Amniotic epithelial cell (primary cell): ENCODE measurements around the gene DNAAF2.
"Not testable (repeated sequence)": the region's sequence is repeated elsewhere in the genome, so short reads cannot be mapped to it uniquely, and the experiment has no call there.

Experiments used
- DNase-seq: peaks from one replicate; pipeline ENCODE4 v3.0.0-alpha.2; 2010; ENCODE audit warnings: low read depth

The DNAAF2 gene

GRCh38 chr14:49622022-49622607 is 12.9 kb downstream of the DNAAF2 start:
- DNase-seq: no peak

- DNase-seq: no peak
Observed at GRCh38 chr14:49621114-49621881, 13.7 kb downstream of the DNAAF2 start.

GRCh38 chr14:49620182-49621113 is 14.6 kb downstream of the DNAAF2 start, which contains the start of the genes MGAT2 and RPL36AL:
MGAT2 (plus strand) TSS chr14:49620799; CDS start chr14:49621269, 470 bp downstream.
RPL36AL (minus strand) TSS chr14:49620626; CDS start chr14:49619104, 1,522 bp downstream.
- peak; percentile 98 for DNase-seq

- DNase-seq: no peak
Observed at GRCh38 chr14:49619730-49620129, 15.3 kb downstream of the DNAAF2 start.

- not testable (repeated sequence) for DNase-seq
Observed at GRCh38 chr14:49619273-49619672, 15.8 kb downstream of the DNAAF2 start.

- DNase-seq: no peak
Observed at GRCh38 chr14:49617852-49618519, 17.1 kb downstream of the DNAAF2 start.

- DNase-seq: peak; percentile 66
Observed at GRCh38 chr14:49615776-49616175, 19.3 kb downstream of the DNAAF2 start.

GRCh38 chr14:49614196-49614595 is 20.8 kb downstream of the DNAAF2 start:
- DNase-seq: no peak

- DNase-seq: peak; percentile 54
Observed at GRCh38 chr14:49612671-49613070, 22.4 kb downstream of the DNAAF2 start.

- DNase-seq: peak; percentile 59
Observed at GRCh38 chr14:49612251-49612650, 22.8 kb downstream of the DNAAF2 start.

- DNase-seq: no peak
Observed at GRCh38 chr14:49607583-49607982, 27.5 kb downstream of the DNAAF2 start.

- peak; percentile 78 for DNase-seq
Observed at GRCh38 chr14:49598485-49599300, 36.4 kb downstream of the DNAAF2 start, which contains the start of gene LRR1. LRR1 (plus strand) TSS chr14:49598940; CDS start chr14:49599021, 81 bp downstream.

- DNase-seq: no peak
Observed at GRCh38 chr14:49598189-49598484, 36.9 kb downstream of the DNAAF2 start.

GRCh38 chr14:49594347-49595091 is 40.5 kb downstream of the DNAAF2 start:
- DNase-seq: peak; percentile 93

- DNase-seq: peak; percentile 77
Observed at GRCh38 chr14:49593016-49593415, 42.0 kb downstream of the DNAAF2 start.

- DNase-seq: no peak
Observed at GRCh38 chr14:49589387-49589786, 45.7 kb downstream of the DNAAF2 start.

- DNase-seq: peak; percentile 71
Observed at GRCh38 chr14:49586673-49587460, 48.2 kb downstream of the DNAAF2 start.

- DNase-seq: peak; percentile 99
Observed at GRCh38 chr14:49585803-49586672, 49.0 kb downstream of the DNAAF2 start, which contains the start of gene RPS29. RPS29 (minus strand) TSS chr14:49586380; CDS start chr14:49586346, 34 bp downstream.
